HepG2 (cell line): ENCODE results near the gene SLC4A2. TPM values are rescaled to one million over a fixed set of nuclear protein-coding genes. Genes with fewer than 3 reads are reported as not detected.
A peak's percentile ranks its signal among the peaks of the same experiment; 100 is the strongest.

Experiments
- BORCS8-MEF2B ChIP-seq: sonication (generic); formaldehyde crosslinking; IDR thresholded peaks from 2 replicates; pipeline ENCODE4 v1.8.0; 2022; ENCODE audit warnings: mild to moderate bottlenecking, missing genetic modification reagents
- DPF2 ChIP-seq: sonication (generic); formaldehyde crosslinking; IDR thresholded peaks from 2 replicates; pipeline ENCODE4 v1.4.0; 2020; ENCODE audit warnings: mild to moderate bottlenecking, low read depth, missing genetic modification reagents, borderline replicate concordance
- GZF1 ChIP-seq: sonication (generic); formaldehyde crosslinking; IDR thresholded peaks from 2 replicates; pipeline ENCODE4 v1.5.1; 2020; ENCODE audit warnings: mild to moderate bottlenecking, missing genetic modification reagents
- HBP1 ChIP-seq: IDR thresholded peaks from 2 replicates; pipeline ENCODE4 v1.6.1; 2016; ENCODE audit warnings: low read depth, control low read depth
- MYNN ChIP-seq: sonication (generic); formaldehyde crosslinking; IDR thresholded peaks from 2 replicates; pipeline ENCODE4 v1.4.0; 2020; ENCODE audit warnings: mild to moderate bottlenecking, low read depth, missing genetic modification reagents
- TBX3 ChIP-seq: fragments of 450-650 bp; IDR thresholded peaks from 2 replicates; pipeline ENCODE4 v1.6.1; 2017; ENCODE audit warnings: antibody characterized with exemption, mild to moderate bottlenecking, inconsistent platforms, borderline replicate concordance
- TRIM22 ChIP-seq: fragments of 450-650 bp; IDR thresholded peaks from 2 replicates; pipeline ENCODE4 v1.6.1; 2017
- ZFP41 ChIP-seq: sonication (generic); formaldehyde crosslinking; IDR thresholded peaks from 2 replicates; pipeline ENCODE4 v1.4.0; 2020; ENCODE audit warnings: mild to moderate bottlenecking, missing genetic modification reagents, borderline replicate concordance
- ZNF235 ChIP-seq: sonication (generic); formaldehyde crosslinking; IDR thresholded peaks from 2 replicates; pipeline ENCODE4 v1.8.1; 2023; ENCODE audit warnings: mild to moderate bottlenecking, missing genetic modification reagents, borderline replicate concordance
- ZNF296 ChIP-seq: sonication (generic); formaldehyde crosslinking; conservative IDR thresholded peaks from 2 replicates; pipeline ENCODE4 v1.5.0; 2020; ENCODE audit warnings: mild to moderate bottlenecking, missing genetic modification reagents
- ZNF569 ChIP-seq: sonication (generic); formaldehyde crosslinking; IDR thresholded peaks from 2 replicates; pipeline ENCODE4 v1.5.0; 2020; ENCODE audit warnings: mild to moderate bottlenecking, missing genetic modification reagents, moderate library complexity, borderline replicate concordance
- ZNF615 ChIP-seq: sonication (generic); formaldehyde crosslinking; IDR thresholded peaks from 2 replicates; pipeline ENCODE4 v1.5.0; 2020; ENCODE audit warnings: mild to moderate bottlenecking, missing genetic modification reagents, borderline replicate concordance
- ZNF720 ChIP-seq: sonication (generic); formaldehyde crosslinking; IDR thresholded peaks from 2 replicates; pipeline ENCODE4 v1.4.0; 2020; ENCODE audit warnings: missing genetic modification reagents
- polyA plus RNA-seq, 8 experiments: library from polyadenylated mRNA; depleted of rRNA in 3 of 8; stranded (reverse) in 7 of 8; unstranded in 1 of 8; fragments of >200 nt; fragmentation: Illumina TruSeq in 4 of 8; extraction: Trizol in 4 of 8; gene quantifications; 2 replicates each; pipeline versions ENCODE4 v1.2.1 to v1.2.3, GENCODE V29; 2011 to 2016; ENCODE audit warnings: low read depth in 4 of 8, missing spikeins in 1 of 8, mixed read lengths in 1 of 8; ENCODE audit not compliant: insufficient read depth in 1 of 8
- total RNA-seq, 5 experiments: library from RNA; depleted of rRNA; stranded (reverse); fragments of >200 nt; fragmentation: Illumina TruSeq; extraction: Trizol; gene quantifications; 2 replicates each; pipeline ENCODE4 v1.2.3, GENCODE V29; 2016; ENCODE audit warnings: low read depth in 1 of 5
- TF ChIP-seq, protein P1 (sequence below): sonication (generic); formaldehyde crosslinking; IDR thresholded peaks from 2 replicates; pipeline ENCODE4 v1.5.0; 2020; ENCODE audit warnings: mild to moderate bottlenecking, missing genetic modification reagents
- TF ChIP-seq, protein P2 (sequence below): sonication (generic); formaldehyde crosslinking; IDR thresholded peaks from 2 replicates; pipeline ENCODE4 v1.4.0; 2020; ENCODE audit warnings: missing genetic modification reagents

Gene SLC4A2
- total and polyA plus RNA-seq, 2 of the 13 experiments (the other 11 are each of a cell fraction or from before 2014, with no cell fraction given) = 51.9 to 73.4 TPM

GRCh38 chr7:151085691-151086620, 26.6 kb downstream of the SLC4A2 start, which contains the start of gene AGAP3 (continued):
- 0 out of 2 replicates have a peak, but pooled peaks have one; percentile 34 for TF ChIP-seq ZNF296 (CRISPR knock-in tag)
- TF ChIP-seq, protein P1, sequence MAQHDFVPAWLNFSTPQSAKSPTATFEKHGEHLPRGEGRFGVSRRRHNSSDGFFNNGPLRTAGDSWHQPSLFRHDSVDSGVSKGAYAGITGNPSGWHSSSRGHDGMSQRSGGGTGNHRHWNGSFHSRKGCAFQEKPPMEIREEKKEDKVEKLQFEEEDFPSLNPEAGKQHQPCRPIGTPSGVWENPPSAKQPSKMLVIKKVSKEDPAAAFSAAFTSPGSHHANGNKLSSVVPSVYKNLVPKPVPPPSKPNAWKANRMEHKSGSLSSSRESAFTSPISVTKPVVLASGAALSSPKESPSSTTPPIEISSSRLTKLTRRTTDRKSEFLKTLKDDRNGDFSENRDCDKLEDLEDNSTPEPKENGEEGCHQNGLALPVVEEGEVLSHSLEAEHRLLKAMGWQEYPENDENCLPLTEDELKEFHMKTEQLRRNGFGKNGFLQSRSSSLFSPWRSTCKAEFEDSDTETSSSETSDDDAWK (CRISPR knock-in tag) = no peak
- TF ChIP-seq ZNF720 = no peak
- no peak for TF ChIP-seq TRIM22
- peak; percentile 62; the same call in 1 of the 2 replicates for TF ChIP-seq BORCS8-MEF2B (CRISPR knock-in tag)
- TF ChIP-seq ZFP41 = no peak
- TF ChIP-seq DPF2 (CRISPR knock-in tag) = no peak
- TF ChIP-seq GZF1 (CRISPR knock-in tag) = 0 out of 2 replicates have a peak, but pooled peaks have one; percentile 54
- TF ChIP-seq HBP1 = no peak
- no peak for TF ChIP-seq ZNF615 (CRISPR knock-in tag)
- TF ChIP-seq MYNN (CRISPR knock-in tag) = peak; percentile 90; the same call in 1 of the 2 replicates
- no peak for TF ChIP-seq TBX3
- TF ChIP-seq ZNF235 (CRISPR knock-in tag) = peak; percentile 35; the same call in 1 of the 2 replicates
- TF ChIP-seq ZNF569 (CRISPR knock-in tag) = no peak
- TF ChIP-seq, protein P2, sequence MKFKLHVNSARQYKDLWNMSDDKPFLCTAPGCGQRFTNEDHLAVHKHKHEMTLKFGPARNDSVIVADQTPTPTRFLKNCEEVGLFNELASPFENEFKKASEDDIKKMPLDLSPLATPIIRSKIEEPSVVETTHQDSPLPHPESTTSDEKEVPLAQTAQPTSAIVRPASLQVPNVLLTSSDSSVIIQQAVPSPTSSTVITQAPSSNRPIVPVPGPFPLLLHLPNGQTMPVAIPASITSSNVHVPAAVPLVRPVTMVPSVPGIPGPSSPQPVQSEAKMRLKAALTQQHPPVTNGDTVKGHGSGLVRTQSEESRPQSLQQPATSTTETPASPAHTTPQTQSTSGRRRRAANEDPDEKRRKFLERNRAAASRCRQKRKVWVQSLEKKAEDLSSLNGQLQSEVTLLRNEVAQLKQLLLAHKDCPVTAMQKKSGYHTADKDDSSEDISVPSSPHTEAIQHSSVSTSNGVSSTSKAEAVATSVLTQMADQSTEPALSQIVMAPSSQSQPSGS (CRISPR knock-in tag) = 0 out of 2 replicates have a peak, but pooled peaks have one; percentile 16
